ENCODE measurements around the gene ZNF497.

Gene ZNF497

GRCh38 chr19:58401840-58402421 is 39.4 kb upstream of the ZNF497 start:
- H3K14ac ChIP-seq (ENCODE audit: low read length in 2 of 2): no peak overlapping the region
- H2AK5ac ChIP-seq (ENCODE audit: low read length, severe bottlenecking): no peak overlapping the region
- peaks cover 0 to 7% of the 10 kb centered on the region in 2 experiments for H3K27me3 ChIP-seq (ENCODE audit: control insufficient read depth in 1 of 2, insufficient read depth in 1 of 2, low read length in 2 of 2)
- no peak overlapping the region for H2BK120ac ChIP-seq (ENCODE audit: low read depth, low read length)
- no peak overlapping the region for H2BK15ac ChIP-seq (ENCODE audit: low read depth, poor library complexity, severe bottlenecking)
- H4K91ac ChIP-seq (ENCODE audit: low read length): peak overlapping the region; percentile 66
- H3K4me3 ChIP-seq (ENCODE audit: insufficient read depth in 1 of 2, low read depth in 1 of 2, low read length in 2 of 2): peak overlapping the region in 1 of 2 experiments; percentile 91
- H2AFZ ChIP-seq (ENCODE audit: low read depth, low read length): no peak overlapping the region
- H3K18ac ChIP-seq (ENCODE audit: low read depth in 1 of 2, low read length in 2 of 2): peak overlapping the region in 1 of 2 experiments; percentile 18
- H4K8ac ChIP-seq (ENCODE audit: low read length): no peak overlapping the region
- H3K4me2 ChIP-seq (ENCODE audit: low read length, poor library complexity, severe bottlenecking): peak overlapping the region; percentile 64
- H3K4me1 ChIP-seq (ENCODE audit: control insufficient read depth, insufficient read depth, low read depth, low read length): peaks cover 12% of the 10 kb centered on the region
- peaks cover 0 to 9% of the 10 kb centered on the region in 2 experiments for H3K36me3 ChIP-seq (ENCODE audit: control insufficient read depth in 1 of 2, insufficient read depth in 2 of 2, low read depth in 1 of 2, low read length in 2 of 2)
- peaks cover 10% of the 10 kb centered on the region for H3K79me1 ChIP-seq (replicated peaks; ENCODE audit: low read length, poor library complexity, severe bottlenecking)
- H2BK12ac ChIP-seq (ENCODE audit: low read length in 2 of 2): peak overlapping the region in 1 of 2 experiments; percentile 51
- WGBS: 74% methylated on average over 17 of the region's 23 CpGs
- H3K9ac ChIP-seq (ENCODE audit: low read length): peak overlapping the region; percentile 90
- no peak overlapping the region for H3K27ac ChIP-seq (ENCODE audit: low read length, poor library complexity, severe bottlenecking)
- peak overlapping the region in 1 of 2 experiments; percentile 88 for H3K23ac ChIP-seq (ENCODE audit: low read length in 2 of 2)
- no peak overlapping the region for H2BK5ac ChIP-seq (ENCODE audit: low read depth, low read length, poor library complexity, severe bottlenecking)
- H3K4ac ChIP-seq (ENCODE audit: low read depth in 1 of 2, low read length in 2 of 2): peak overlapping the region in 1 of 2 experiments; percentile 24
- H3K9me3 ChIP-seq (ENCODE audit: control insufficient read depth, low read length): no peaks in the 10 kb centered on the region
- no peak for DNase-seq

- Histone ChIP-seq H3K14ac (ENCODE audit: low read length in 2 of 2) (peak overlapping the region in 1 of 2 experiments; percentile 78), H3K79me1 (replicated peaks; ENCODE audit: low read length, poor library complexity, severe bottlenecking) (peaks cover 4% of the 10 kb centered on the region), H3K27ac (ENCODE audit: low read length, poor library complexity, severe bottlenecking) (no peak overlapping the region), H3K18ac (ENCODE audit: low read depth in 1 of 2, low read length in 2 of 2) (peak overlapping the region; percentile 38 to 70), H2AK5ac (ENCODE audit: low read length, severe bottlenecking) (no peak overlapping the region), H3K23ac (ENCODE audit: low read length in 2 of 2) (no peak overlapping the region), H3K36me3 (ENCODE audit: control insufficient read depth in 1 of 2, insufficient read depth in 2 of 2, low read depth in 1 of 2, low read length in 2 of 2) (peaks cover 0 to 15% of the 10 kb centered on the region in 2 experiments), H2AFZ (ENCODE audit: low read depth, low read length) (peak overlapping the region; percentile 16), H3K9ac (ENCODE audit: low read length) (peak overlapping the region; percentile 90), H3K9me3 (ENCODE audit: control insufficient read depth, low read length) (no peaks in the 10 kb centered on the region), H4K8ac (ENCODE audit: low read length) (peak overlapping the region; percentile 20), H3K4me2 (ENCODE audit: low read length, poor library complexity, severe bottlenecking) (peak overlapping the region; percentile 65), H4K91ac (ENCODE audit: low read length) (peak overlapping the region; percentile 58), H2BK15ac (ENCODE audit: low read depth, poor library complexity, severe bottlenecking) (peak overlapping the region; percentile 65), H3K4me1 (ENCODE audit: control insufficient read depth, insufficient read depth, low read depth, low read length) (peaks cover 14% of the 10 kb centered on the region), H3K4ac (ENCODE audit: low read depth in 1 of 2, low read length in 2 of 2) (peak overlapping the region in 1 of 2 experiments; percentile 83), H2BK12ac (ENCODE audit: low read length in 2 of 2) (peak overlapping the region in 1 of 2 experiments; percentile 78), H3K27me3 (ENCODE audit: control insufficient read depth in 1 of 2, insufficient read depth in 1 of 2, low read length in 2 of 2) (peaks cover 0 to 8% of the 10 kb centered on the region in 2 experiments), H2BK5ac (ENCODE audit: low read depth, low read length, poor library complexity, severe bottlenecking) (no peak overlapping the region), H3K4me3 (ENCODE audit: insufficient read depth in 1 of 2, low read depth in 1 of 2, low read length in 2 of 2) (peak overlapping the region; percentile 65 to 91), H2BK120ac (ENCODE audit: low read depth, low read length) (no peak overlapping the region)
- DNase-seq: peak; percentile 99
- WGBS: 5% methylated on average over 64 of the region's 80 CpGs
Measured at GRCh38 chr19:58400916-58401839, 38.6 kb upstream of the ZNF497 start.

- H3K4me2 ChIP-seq (ENCODE audit: low read length, poor library complexity, severe bottlenecking): peak overlapping the region; percentile 65
- H3K79me1 ChIP-seq (replicated peaks; ENCODE audit: low read length, poor library complexity, severe bottlenecking): peaks cover 4% of the 10 kb centered on the region
- no peak overlapping the region for H2BK15ac ChIP-seq (ENCODE audit: low read depth, poor library complexity, severe bottlenecking)
- H4K91ac ChIP-seq (ENCODE audit: low read length): peak overlapping the region; percentile 58
- DNase-seq: no peak
- WGBS: 85% methylated on average over 18 of the region's 18 CpGs
- peak overlapping the region; percentile 39 to 91 for H3K4me3 ChIP-seq (ENCODE audit: insufficient read depth in 1 of 2, low read depth in 1 of 2, low read length in 2 of 2)
- H3K23ac ChIP-seq (ENCODE audit: low read length in 2 of 2): no peak overlapping the region
- H4K8ac ChIP-seq (ENCODE audit: low read length): peak overlapping the region; percentile 20
- H2BK120ac ChIP-seq (ENCODE audit: low read depth, low read length): no peak overlapping the region
- H2AFZ ChIP-seq (ENCODE audit: low read depth, low read length): no peak overlapping the region
- H2BK12ac ChIP-seq (ENCODE audit: low read length in 2 of 2): peak overlapping the region in 1 of 2 experiments; percentile 78
- H3K4me1 ChIP-seq (ENCODE audit: control insufficient read depth, insufficient read depth, low read depth, low read length): peaks cover 19% of the 10 kb centered on the region
- H3K27me3 ChIP-seq (ENCODE audit: control insufficient read depth in 1 of 2, insufficient read depth in 1 of 2, low read length in 2 of 2): peaks cover 0 to 8% of the 10 kb centered on the region in 2 experiments
- H3K9me3 ChIP-seq (ENCODE audit: control insufficient read depth, low read length): no peaks in the 10 kb centered on the region
- H2BK5ac ChIP-seq (ENCODE audit: low read depth, low read length, poor library complexity, severe bottlenecking): no peak overlapping the region
- peak overlapping the region; percentile 38 to 70 for H3K18ac ChIP-seq (ENCODE audit: low read depth in 1 of 2, low read length in 2 of 2)
- peak overlapping the region; percentile 86 for H3K9ac ChIP-seq (ENCODE audit: low read length)
- peak overlapping the region; percentile 33 for H2AK5ac ChIP-seq (ENCODE audit: low read length, severe bottlenecking)
- H3K36me3 ChIP-seq (ENCODE audit: control insufficient read depth in 1 of 2, insufficient read depth in 2 of 2, low read depth in 1 of 2, low read length in 2 of 2): peaks cover under 1 to 23% of the 10 kb centered on the region in 2 experiments
- peak overlapping the region in 1 of 2 experiments; percentile 83 for H3K4ac ChIP-seq (ENCODE audit: low read depth in 1 of 2, low read length in 2 of 2)
- H3K14ac ChIP-seq (ENCODE audit: low read length in 2 of 2): peak overlapping the region in 1 of 2 experiments; percentile 78
- no peak overlapping the region for H3K27ac ChIP-seq (ENCODE audit: low read length, poor library complexity, severe bottlenecking)
Measured at GRCh38 chr19:58400316-58400915, 37.9 kb upstream of the ZNF497 start.

All from mesenchymal stem cell (in vitro differentiated cells and primary cell).